Pancreas (tissue), 10 donors: ENCODE results near the gene CHD1L. TPM values are rescaled to one million over a fixed set of nuclear protein-coding genes. Genes with fewer than 3 reads are reported as not detected.

Experiments used
- ATAC-seq, 4 donors: fragments of 200-7000 bp; cut with Tn5 transposase; one replicate each; pipeline versions ENCODE4 v1.8.0 to v1.9.1; 2020; ENCODE audit warnings: mild to moderate bottlenecking in 4 of 4, moderate library complexity in 4 of 4
- DNase-seq, 6 donors: peaks; one replicate each; pipeline ENCODE4 v3.0.0-alpha.2; 2020
- FAIRE-seq: peaks from 2 replicates; lab custom pipeline; 2012; peaks lifted over from hg19 to GRCh38; lab: Jason Lieb, UNC
- H3K27ac ChIP-seq, 4 donors: fragments of 200-600 bp; sonication (generic); 1 replicate in 3 of 4; 2 replicates in 1 of 4; pipeline versions ENCODE4 v1.5.0 to v1.8.0; 2020
- H3K27me3 ChIP-seq, 4 donors: fragments of 200-600 bp; one replicate each; pipeline ENCODE4 v1.8.0; 2021
- H3K36me3 ChIP-seq, 3 donors: fragments of 200-600 bp; sonication (generic) in 1 of 3; one replicate each; pipeline versions ENCODE4 v1.5.0 to v1.8.0; 2020 to 2021
- H3K4me1 ChIP-seq, 3 donors: fragments of 200-600 bp; one replicate each; pipeline ENCODE4 v1.8.0; 2021
- H3K4me3 ChIP-seq, 4 donors: fragments of 200-600 bp; sonication (generic) in 2 of 4; one replicate each; pipeline versions ENCODE4 v1.5.0 to v1.8.0; 2020 to 2021
- H3K9me3 ChIP-seq, 4 donors: fragments of 200-600 bp; one replicate each; pipeline ENCODE4 v1.8.0; 2021
- WGBS, 2 donors: extraction: QIAGEN DNeasy Blood & Tissue Kit; methylation state at CpG; one replicate each; pipeline ENCODE4 v1.1.7; 2013; 5-methylcytosine and 5-hydroxymethylcytosine counted together
- intact Hi-C, 3 donors: fragments of 100-400 bp; cut with DNase I; formaldehyde crosslinking; loops; one replicate each; pipeline versions ENCODE4 v1.11.1 to v1.14.2; 2022
- polyA plus RNA-seq, 2 donors: library from polyadenylated mRNA; stranded (reverse); fragments of 200-250 nt; gene quantifications; one replicate each; pipeline ENCODE4 v1.2.3, GENCODE V29; 2013
- total RNA-seq, 6 donors: library from RNA; stranded (reverse); fragmentation: NEBNext Ultra II Directional in 4 of 6; extraction: Animal tissue kit (Norgen Biotek cat#: 25700) in 4 of 6; gene quantifications; one replicate each; pipeline versions ENCODE4 v1.2.1 to v1.2.4, GENCODE V29; 2021 to 2023
- TF ChIP-seq, protein P1 (sequence below), 4 donors: fragments of 200-600 bp; sonication (generic) in 3 of 4; IDR thresholded peaks; one replicate each; pipeline versions ENCODE4 v1.5.0 to v1.8.0; 2021; ENCODE audit warnings: antibody characterized with exemption in 4 of 4
- donor health status: healthy with polysubstance abuse.
- donor health status: DM: no; HTN: no; CAD: no; lungs with moderate emphysema.
- donor health status: DM: no; HTN: no; CAD: no.
- donor health status: control.
- donor health status: control.
- donor health status: Bipolar disorder and iron deficiency.
- donor health status: DM: yes; HTN: yes; CAD: no.
- donor health status: DM: no; HTN: no; CAD: no.
- donor health status: DM: no; HTN: no; CAD: no.
- donor health status: DM: yes; HTN: yes; CAD: no.

CHD1L gene
- total and polyA plus RNA-seq, 8 donors: 6.6 to 17.0 (median 11.8) TPM

DNA sequence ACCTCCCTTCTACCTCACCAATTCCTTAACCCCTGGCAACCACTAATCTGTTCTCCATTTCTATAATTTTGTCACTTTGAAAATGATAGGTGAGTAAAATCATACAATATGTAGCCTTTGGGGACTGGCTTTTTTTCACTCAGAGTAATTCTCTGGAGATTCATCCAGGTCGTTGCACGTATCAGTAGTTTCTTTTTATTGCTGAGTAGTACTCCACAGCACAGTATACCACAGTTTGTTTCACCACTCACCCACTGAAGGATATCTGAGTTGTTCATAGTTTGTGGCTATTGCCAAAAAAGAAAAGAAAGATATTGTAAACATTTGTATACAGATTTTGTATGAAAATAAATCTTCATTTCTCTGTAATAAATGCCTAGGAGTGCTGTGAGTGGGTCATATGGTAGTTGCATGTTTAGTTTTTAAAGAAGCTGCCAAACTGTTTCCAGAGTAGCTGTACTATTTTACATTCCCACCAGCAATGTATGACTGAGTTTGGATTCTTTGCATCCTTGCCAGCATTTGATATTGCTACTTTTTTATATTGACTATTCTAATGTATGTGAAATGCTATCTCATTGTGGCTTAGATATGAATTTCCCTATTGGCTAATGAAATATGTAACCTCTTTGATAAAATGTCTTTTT, 3.7 kb downstream of the CHD1L start:
- H3K9me3 ChIP-seq: no peaks in the 10 kb centered on the region
- H3K4me1 ChIP-seq: peaks cover 0 to 14% (median 13%) of the 10 kb centered on the region in 3 donors
- no peak overlapping the region for H3K27ac ChIP-seq
- no peak overlapping the region for H3K4me3 ChIP-seq
- FAIRE-seq (no peak), DNase-seq (no peak), ATAC-seq (no peak)
- WGBS, 2 donors: 71 to 94% methylated on average over 2 of the region's 2 CpGs
- H3K36me3 ChIP-seq: no peaks in the 10 kb centered on the region
- TF ChIP-seq, protein P1, sequence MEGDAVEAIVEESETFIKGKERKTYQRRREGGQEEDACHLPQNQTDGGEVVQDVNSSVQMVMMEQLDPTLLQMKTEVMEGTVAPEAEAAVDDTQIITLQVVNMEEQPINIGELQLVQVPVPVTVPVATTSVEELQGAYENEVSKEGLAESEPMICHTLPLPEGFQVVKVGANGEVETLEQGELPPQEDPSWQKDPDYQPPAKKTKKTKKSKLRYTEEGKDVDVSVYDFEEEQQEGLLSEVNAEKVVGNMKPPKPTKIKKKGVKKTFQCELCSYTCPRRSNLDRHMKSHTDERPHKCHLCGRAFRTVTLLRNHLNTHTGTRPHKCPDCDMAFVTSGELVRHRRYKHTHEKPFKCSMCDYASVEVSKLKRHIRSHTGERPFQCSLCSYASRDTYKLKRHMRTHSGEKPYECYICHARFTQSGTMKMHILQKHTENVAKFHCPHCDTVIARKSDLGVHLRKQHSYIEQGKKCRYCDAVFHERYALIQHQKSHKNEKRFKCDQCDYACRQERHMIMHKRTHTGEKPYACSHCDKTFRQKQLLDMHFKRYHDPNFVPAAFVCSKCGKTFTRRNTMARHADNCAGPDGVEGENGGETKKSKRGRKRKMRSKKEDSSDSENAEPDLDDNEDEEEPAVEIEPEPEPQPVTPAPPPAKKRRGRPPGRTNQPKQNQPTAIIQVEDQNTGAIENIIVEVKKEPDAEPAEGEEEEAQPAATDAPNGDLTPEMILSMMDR (IDR thresholded peaks at IDR 0.05): no peak
- H3K27me3 ChIP-seq: no peaks in the 10 kb centered on the region
- intact Hi-C loops: no loop called here

DNA sequence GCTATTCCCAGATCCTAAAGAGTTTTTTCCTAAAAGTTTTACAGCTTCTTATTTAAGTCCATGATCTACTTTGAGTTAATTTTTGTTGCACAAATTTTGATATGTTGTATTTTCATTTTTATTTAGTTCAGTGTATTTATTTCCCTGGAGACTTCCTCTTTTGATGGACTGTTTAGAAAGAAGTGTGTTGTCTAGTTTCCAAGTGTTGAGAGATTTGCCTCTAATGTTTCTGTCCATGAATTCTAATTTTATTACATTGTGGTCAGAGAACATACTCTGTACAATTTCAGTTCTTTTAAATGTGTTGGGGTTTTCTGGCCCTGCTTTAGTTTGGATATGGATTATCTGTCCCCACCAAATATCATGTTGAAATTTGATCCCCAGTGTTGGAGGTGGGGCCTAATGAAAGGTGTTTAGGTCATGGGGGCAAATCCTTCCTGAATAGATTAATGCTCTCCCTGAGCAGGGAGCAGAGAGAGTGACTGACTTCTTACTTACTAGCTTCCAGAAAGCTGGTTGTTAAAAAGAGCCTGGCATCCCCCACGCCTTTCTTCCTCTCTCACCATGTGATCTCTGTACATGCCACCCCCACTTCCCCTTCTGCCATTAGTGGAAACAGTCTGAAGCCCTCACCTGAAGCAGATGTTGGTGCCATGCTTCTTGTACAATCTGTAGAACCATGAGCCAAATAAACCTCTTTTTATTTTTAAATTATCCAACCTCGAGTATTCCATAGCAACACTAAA, 4.6 kb downstream of the CHD1L start:
- intact Hi-C loops: no loop called here
- Histone ChIP-seq H3K4me3 (no peak overlapping the region), H3K27ac (no peak overlapping the region), H3K27me3 (no peaks in the 10 kb centered on the region), H3K9me3 (no peaks in the 10 kb centered on the region), H3K4me1 (peaks cover 0 to 14% (median 9%) of the 10 kb centered on the region in 3 donors), H3K36me3 (no peaks in the 10 kb centered on the region)
- no peak for DNase-seq
- no peak for FAIRE-seq
- no peak for ATAC-seq
- TF ChIP-seq, protein P1 (IDR thresholded peaks at IDR 0.05): no peak
- WGBS, 2 donors: 65 to 70% methylated on average over 2 of the region's 2 CpGs

DNA sequence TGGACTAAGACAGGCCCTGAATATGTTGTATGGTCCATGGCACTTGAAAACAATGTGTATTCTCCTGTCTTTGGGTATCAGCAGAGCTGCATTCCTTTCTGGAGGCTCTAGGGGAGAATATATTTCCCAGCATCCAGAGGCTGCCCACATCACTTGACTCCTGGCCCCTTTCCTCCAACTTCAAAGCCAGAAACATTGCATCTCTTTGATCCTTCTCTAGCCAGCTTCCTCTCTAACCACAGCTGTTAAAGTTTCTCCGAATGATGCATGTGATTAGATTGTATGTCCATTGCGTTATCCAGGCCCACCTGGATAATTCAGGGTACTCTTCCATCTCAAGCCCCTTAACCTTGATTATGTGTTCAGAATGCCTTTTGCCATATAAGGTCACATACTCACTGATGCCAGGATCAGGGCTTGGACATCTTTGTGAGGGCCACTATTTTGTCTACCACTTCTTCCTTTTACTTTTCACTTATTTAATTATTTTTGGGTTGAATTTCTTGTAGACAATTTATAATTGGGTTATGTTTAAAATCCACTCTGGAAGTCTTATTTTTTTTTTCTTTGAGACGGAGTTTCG, 5.3 kb downstream of the CHD1L start:
- Histone ChIP-seq H3K36me3 (no peaks in the 10 kb centered on the region), H3K27ac (no peak overlapping the region), H3K4me3 (no peak overlapping the region), H3K9me3 (no peaks in the 10 kb centered on the region), H3K4me1 (peaks cover 0 to 14% (median 8%) of the 10 kb centered on the region in 3 donors), H3K27me3 (no peaks in the 10 kb centered on the region)
- ATAC-seq (no peak), FAIRE-seq (no peak), DNase-seq (no peak)
- intact Hi-C loops: no loop called here
- TF ChIP-seq, protein P1 (IDR thresholded peaks at IDR 0.05): no peak
- 92 to 93% methylated on average over 4 of the region's 4 CpGs for WGBS, 2 donors

DNA sequence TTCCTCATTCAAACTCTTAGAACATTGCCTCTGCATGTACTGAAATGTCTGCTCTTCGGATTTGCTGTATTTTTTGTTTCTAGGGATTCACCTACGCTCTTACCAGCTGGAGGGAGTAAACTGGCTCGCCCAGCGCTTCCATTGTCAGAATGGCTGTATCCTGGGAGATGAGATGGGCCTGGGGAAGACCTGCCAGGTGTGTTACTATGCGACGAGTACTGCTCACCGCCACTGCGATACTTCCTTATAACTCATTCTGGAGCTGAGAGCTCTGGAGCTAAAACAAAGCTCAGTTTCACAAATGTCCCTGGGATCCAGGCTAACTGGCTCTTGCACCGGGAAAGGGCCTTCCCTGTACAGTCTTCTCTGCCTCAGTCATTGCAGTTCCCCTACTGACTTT, 10.1 kb downstream of the CHD1L start:
- H3K9me3 ChIP-seq: no peaks in the 10 kb centered on the region
- no peaks in the 10 kb centered on the region for H3K27me3 ChIP-seq
- no peaks in the 10 kb centered on the region for H3K4me1 ChIP-seq
- H3K27ac ChIP-seq: no peak overlapping the region
- 84 to 95% methylated on average over 9 of the region's 9 CpGs for WGBS, 2 donors
- no peak for DNase-seq
- intact Hi-C loops: no loop called here
- FAIRE-seq: no peak
- TF ChIP-seq, protein P1 (IDR thresholded peaks at IDR 0.05): no peak
- no peak overlapping the region for H3K4me3 ChIP-seq
- ATAC-seq: peak in 2 of 4 donors; percentile 50 to 61
- H3K36me3 ChIP-seq: no peaks in the 10 kb centered on the region
